ENCODE data around the gene TBXA2R. TPM values are rescaled to one million over a fixed set of nuclear protein-coding genes. Genes with fewer than 3 reads are reported as not detected.

Gene TBXA2R
- total RNA-seq, 3 donors from 2014 or later: 0.32 to 0.44 (median 0.33) TPM

- Histone ChIP-seq H3K4me3 (peak overlapping the region in 1 of 3 donors; percentile 25), H3K27me3 (no peaks in the 10 kb centered on the region), H3K27ac (no peak overlapping the region), H3K9me3 (no peaks in the 10 kb centered on the region), H3K4me1 (no peaks in the 10 kb centered on the region), H3K36me3 (no peaks in the 10 kb centered on the region)
- intact Hi-C loops (cut with DNase I; ENCODE audit: low total_unique reads): no loop called here
- no peak for TF ChIP-seq CTCF (IDR thresholded peaks at IDR 0.05)
- no peak for TF ChIP-seq POLR2A (IDR thresholded peaks at IDR 0.05)
- no peak for TF ChIP-seq POLR2AphosphoS5 (IDR thresholded peaks at IDR 0.05)
- DNase-seq (ENCODE audit: low spot score in 2 of 2): no peak
These were observed 30.6 kb downstream of the TBXA2R start for GRCh38 chr19:3575949-3576673.

GRCh38 chr19:3575260-3575741, 31.4 kb downstream of the TBXA2R start:
- intact Hi-C loops (cut with DNase I; ENCODE audit: low total_unique reads): no loop called here
- H3K4me1 ChIP-seq: no peaks in the 10 kb centered on the region
- no peak overlapping the region for H3K27ac ChIP-seq
- DNase-seq (ENCODE audit: low spot score in 2 of 2): no peak
- no peak for TF ChIP-seq POLR2A (IDR thresholded peaks at IDR 0.05)
- TF ChIP-seq CTCF (IDR thresholded peaks at IDR 0.05): no peak
- no peak for TF ChIP-seq POLR2AphosphoS5 (IDR thresholded peaks at IDR 0.05)
- H3K36me3 ChIP-seq: no peaks in the 10 kb centered on the region
- H3K9me3 ChIP-seq: no peaks in the 10 kb centered on the region
- no peak overlapping the region for H3K4me3 ChIP-seq
- H3K27me3 ChIP-seq: no peaks in the 10 kb centered on the region

- DNase-seq (ENCODE audit: low spot score in 2 of 2): peak; percentile 81 to 94
- intact Hi-C loops (cut with DNase I; ENCODE audit: low total_unique reads): no loop called here
- Histone ChIP-seq H3K27ac (peak overlapping the region; percentile 44 to 89), H3K4me1 (no peaks in the 10 kb centered on the region), H3K9me3 (no peaks in the 10 kb centered on the region), H3K27me3 (no peaks in the 10 kb centered on the region), H3K4me3 (peak overlapping the region; percentile 90 to 96 (median 95)), H3K36me3 (no peaks in the 10 kb centered on the region)
- no peak for TF ChIP-seq CTCF (IDR thresholded peaks at IDR 0.05)
- TF ChIP-seq POLR2A (IDR thresholded peaks at IDR 0.05): no peak
- TF ChIP-seq POLR2AphosphoS5 (IDR thresholded peaks at IDR 0.05): no peak
These were observed 32.6 kb downstream of the TBXA2R start for GRCh38 chr19:3573858-3574637.

GRCh38 chr19:3573162-3573857, 33.4 kb downstream of the TBXA2R start:
- Histone ChIP-seq H3K9me3 (no peaks in the 10 kb centered on the region), H3K27ac (peak overlapping the region; percentile 89 to 92), H3K4me3 (peak overlapping the region; percentile 90 to 96 (median 95)), H3K4me1 (no peaks in the 10 kb centered on the region), H3K36me3 (no peaks in the 10 kb centered on the region), H3K27me3 (no peaks in the 10 kb centered on the region)
- TF ChIP-seq POLR2A (IDR thresholded peaks at IDR 0.05) (peak; percentile 6), CTCF (IDR thresholded peaks at IDR 0.05) (no peak)
- intact Hi-C loops (cut with DNase I; ENCODE audit: low total_unique reads): no loop called here
- DNase-seq (ENCODE audit: low spot score in 2 of 2): no peak

Data from breast epithelium (tissue), 4 donors.